GM21447 (cell line): Measurements from ENCODE around the gene LRPAP1.

Experiments
- ATAC-seq: cut with Tn5 transposase; IDR thresholded peaks from one replicate; pipeline ENCODE4 v1.9.1; 2021; ENCODE audit not compliant: unreplicated experiment

LRPAP1 gene

DNA sequence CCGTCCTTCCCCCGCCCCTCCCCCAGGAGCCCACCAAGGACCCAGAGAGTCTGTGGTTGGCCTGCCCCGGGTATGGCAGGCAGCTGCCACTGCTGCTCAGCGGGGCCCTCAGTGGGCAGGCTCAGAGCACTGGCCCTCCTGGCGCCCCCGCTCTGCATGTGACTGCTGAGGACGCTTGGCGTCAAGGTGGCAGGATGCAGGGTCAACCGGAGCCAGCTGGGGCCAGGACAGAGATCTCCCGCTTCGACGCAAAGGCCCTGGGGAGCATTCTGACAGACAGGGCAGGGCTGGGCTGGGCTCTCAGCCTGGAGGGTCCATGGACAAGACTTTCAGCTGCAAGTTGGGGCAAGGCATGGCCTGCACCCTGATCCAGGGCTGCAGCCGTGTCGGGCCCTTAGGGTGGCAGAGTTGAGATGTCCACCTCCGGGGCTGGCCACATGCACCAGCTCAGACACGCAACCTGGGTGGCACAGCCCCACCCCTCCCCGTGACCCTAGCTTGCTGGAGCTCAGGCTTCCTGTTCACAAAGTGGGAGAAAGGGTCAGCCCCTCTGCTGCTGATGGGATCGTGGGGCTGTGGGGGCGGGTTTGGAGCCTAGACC, 30.3 kb downstream of the LRPAP1 start:
- ATAC-seq, result no peak

GRCh38 chr4:3501126-3501824, 30.9 kb downstream of the LRPAP1 start:
- no peak for ATAC-seq

GRCh38 chr4:3500634-3501101, 31.6 kb downstream of the LRPAP1 start:
- ATAC-seq, result no peak

DNA sequence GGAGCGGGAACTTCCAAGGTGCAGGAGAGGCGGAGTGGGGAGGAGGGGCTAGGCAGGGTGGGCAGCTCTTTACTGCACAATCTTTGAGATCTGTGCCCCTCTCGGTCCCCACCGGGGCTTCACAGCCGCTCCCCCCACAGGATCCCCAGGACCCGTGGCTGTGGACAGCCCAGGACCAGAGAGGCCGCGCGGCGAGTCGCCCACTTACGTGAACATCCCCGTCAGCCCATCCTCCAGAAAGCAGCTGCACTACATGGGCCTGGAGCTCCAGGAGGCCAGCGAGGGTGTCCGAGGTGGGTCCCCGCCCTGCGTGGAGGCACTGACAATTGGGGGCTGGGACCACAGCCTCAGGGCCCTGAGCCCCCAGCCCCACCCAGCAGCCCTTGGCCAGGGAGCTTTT, 32.1 kb downstream of the LRPAP1 start:
- no peak for ATAC-seq

- ATAC-seq, result no peak
These were observed 32.5 kb downstream of the LRPAP1 start for GRCh38 chr4:3499710-3500109.

- ATAC-seq, result no peak
These were observed 33.2 kb downstream of the LRPAP1 start for GRCh38 chr4:3498901-3499510.

DNA sequence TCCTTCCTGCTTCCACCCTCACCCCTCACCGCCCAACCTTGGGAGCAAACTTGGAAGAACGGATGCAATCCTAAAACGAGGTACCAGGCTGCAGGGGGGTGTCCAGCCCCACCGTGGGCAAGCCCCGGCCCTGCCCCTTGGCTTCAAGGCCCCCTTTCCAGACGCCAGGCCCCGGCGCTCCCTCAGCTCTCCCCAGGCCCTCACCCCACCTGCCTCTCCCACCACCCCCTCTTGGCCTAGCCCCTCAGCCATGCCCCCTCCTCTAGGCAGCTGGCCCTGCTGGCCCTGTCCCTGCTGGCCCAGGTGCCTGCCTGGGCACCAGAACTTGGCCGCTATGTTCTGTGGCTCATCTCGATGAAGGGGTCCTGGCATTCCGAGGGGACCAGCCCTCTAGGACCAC, 33.8 kb downstream of the LRPAP1 start:
- ATAC-seq, result no peak

DNA sequence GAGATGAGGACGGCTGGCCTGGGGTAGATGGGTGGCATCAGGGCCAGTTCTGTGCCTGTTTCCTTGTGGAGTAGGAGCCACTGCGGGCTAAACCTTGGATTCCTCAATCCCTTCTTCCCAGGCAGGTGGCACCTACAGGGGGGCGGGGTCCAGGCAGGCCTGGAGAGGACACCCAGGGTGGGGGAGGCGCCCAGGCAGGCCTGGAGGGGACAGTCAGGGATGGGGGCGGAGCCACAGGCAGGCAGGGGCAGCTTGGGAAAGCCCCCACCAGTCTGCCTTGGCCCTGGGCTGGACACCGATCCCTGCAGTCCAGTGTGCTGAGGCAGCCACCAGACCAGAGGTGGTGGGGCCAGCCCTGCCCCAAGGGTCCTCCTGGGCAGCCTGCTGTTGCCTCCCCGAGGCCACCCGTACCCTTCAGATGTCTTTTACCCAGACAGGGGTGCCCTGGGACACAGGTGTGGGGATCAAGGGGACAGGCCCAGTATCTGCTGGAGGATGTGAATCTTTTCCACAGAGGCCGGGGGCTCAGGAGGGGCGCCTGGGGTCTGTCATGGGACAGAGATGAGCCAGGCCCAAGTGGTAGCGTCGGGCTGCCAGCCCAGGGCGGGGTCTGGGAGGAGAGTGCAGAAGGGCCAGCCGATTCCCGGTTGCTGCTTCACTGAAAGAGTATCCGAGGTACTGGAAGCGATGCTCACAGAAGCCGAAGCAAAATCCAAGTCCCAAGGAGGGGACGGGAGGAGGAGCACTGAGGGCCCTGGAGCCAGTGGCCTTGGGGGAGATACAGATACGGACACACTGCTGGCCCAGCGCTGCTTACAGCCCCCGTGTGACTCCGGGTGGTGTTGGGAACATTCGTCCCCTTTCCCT, 34.5 kb downstream of the LRPAP1 start:
- no peak for ATAC-seq

- no peak for ATAC-seq
These were observed 35.1 kb downstream of the LRPAP1 start for GRCh38 chr4:3497095-3497494.

DNA sequence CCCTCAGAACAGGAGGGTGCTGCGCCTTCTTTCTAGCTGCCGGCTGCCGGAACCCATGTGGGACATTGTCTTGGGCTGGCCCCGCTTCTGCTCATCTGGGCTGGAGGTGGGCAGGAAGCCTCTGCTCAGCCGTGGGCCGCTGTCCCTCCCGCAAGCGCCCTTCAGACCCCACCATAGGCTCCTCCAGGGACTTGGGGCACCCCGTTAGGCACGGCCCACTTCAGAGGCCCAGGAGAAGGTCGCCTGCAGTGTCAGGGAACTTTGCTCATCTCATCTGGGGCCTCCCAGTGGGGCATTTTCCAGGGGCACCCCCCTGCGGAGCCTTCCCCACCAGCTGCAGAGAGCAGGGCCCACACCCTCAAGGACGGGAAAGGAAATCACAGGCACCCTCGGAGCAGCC, 36.2 kb downstream of the LRPAP1 start:
- no peak for ATAC-seq

DNA sequence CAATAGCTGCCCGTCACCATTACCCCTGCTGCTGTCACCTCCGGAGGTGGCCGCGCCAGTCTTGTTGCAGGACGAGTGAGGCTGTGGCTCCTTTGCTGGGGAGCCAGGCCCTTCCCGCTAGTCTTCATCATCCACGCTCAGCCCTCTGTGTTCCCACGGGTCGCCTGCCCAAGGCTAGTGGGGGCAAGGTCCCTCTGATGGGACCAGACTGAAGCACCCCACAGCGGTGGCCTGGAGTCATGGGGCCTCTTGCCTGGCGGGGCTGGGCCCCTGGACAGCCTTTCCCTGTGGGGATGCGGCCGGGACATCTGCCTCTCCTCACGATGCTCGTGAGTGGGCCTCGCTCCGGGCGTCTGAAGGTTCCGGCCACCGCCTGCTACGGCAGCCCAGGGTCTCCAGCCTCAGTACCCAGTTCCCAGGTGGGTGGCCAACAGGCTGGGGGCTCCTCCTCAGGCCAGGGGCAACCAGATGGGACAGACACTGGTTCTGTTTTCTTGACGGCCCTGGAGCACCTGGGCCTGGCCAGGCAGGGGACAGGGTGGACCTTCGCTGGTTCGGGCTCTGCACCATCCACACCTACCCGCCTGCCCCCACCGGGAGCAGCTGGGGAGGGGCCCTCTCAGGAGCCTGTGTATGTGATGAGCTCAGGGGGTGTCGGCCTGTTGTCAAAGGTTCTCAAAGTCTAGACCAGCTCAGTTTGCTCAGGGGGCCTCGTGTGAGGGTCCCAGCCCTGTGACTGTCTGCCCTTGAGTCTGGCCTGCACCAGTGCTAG, 36.8 kb downstream of the LRPAP1 start:
- no peak for ATAC-seq

- no peak for ATAC-seq
These were observed 37.8 kb downstream of the LRPAP1 start for GRCh38 chr4:3494462-3494871.

- no peak for ATAC-seq
These were observed 38.3 kb downstream of the LRPAP1 start for GRCh38 chr4:3493720-3494461.

GRCh38 chr4:3492741-3493719, 39.2 kb downstream of the LRPAP1 start:
- ATAC-seq, result no peak

DNA sequence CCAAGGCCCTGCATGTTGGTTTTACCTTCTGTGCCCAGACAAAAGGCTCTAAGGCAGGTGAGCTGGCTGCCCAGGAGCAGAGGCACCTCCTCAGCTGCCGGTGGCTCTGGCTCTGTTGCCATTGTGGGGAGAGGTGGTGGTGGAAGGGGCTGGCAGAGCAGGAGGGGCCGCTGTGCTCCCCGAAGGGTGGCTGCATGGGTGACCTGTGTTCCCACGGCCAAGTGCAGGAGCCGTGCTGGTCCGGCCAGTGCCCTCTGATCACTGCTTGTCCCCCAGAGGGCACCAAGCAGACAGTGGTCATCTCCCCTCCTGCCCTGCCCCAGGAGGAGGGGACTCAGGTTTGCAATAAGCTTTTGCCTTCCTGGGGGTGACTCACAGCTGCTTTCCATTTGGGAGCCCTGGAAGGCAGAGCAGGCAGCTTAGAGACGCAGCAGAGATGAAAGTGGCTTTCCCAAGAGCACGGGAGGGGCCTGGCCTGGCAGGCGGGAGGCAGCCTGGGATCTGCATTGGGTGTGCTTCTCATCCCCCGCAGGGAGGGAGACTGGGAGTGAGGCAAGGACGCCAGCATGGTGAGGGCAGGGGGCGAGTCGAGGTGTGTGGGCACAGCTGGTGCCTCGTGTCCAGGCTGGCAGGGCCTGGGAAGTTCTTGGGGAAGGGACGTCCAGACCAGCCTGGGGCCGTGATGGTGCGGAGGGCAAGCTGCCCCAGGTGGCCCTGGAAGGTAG, 40.4 kb downstream of the LRPAP1 start:
- ATAC-seq, result no peak

GRCh38 chr4:3489451-3489962, 42.7 kb downstream of the LRPAP1 start:
- no peak for ATAC-seq

DNA sequence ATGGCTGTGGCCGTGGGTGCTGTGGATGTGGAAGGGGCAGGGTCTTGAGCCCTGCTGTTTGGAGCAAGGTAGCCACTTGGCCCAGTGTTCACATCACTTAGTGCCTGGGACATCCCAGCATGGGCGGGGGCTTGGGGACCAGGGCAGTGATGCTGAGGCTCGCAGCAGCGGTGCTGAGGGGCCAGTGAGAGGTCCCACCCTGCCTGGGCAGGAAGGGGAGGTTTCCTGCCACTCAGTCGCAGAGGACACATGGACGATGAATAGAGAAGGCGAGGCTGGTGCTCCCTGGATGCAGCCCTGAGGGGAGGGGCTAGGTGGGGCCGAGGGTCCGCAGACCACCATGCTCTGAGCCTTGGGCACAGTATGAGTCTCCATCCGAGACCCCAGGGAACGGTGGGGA, 43.4 kb downstream of the LRPAP1 start:
- ATAC-seq, result no peak

DNA sequence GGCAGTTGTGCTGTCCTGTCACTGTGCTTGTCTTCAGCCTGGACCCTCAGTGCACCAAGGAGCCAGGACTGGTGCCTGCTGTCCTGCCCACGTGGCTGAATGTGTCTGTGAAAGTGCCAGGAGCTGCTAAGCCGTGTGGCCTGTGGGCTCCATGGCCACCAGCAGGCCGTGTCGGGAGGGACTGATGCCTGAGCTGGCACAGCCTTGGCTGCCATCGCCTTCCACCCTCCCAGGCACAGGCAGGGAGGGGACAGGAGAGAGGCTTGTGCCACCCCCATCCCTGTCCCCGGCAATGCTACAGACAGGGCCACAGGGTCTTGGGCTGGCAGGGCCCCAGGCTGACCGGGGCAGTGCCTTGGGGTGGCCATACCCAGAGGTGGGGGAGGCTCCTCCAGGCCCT, 44.4 kb downstream of the LRPAP1 start:
- ATAC-seq, result no peak
